SH-SY5Y (cell line): ENCODE measurements around the gene NXPH1.

Experiments
- GATA2 ChIP-seq: IDR thresholded peaks from 2 replicates; pipeline ENCODE4 v1.6.1; 2011; ENCODE audit warnings: mild to moderate bottlenecking, low read depth, low read length
- GATA3 ChIP-seq: IDR thresholded peaks from 2 replicates; pipeline ENCODE4 v1.6.1; 2011; ENCODE audit warnings: low read depth, mild to moderate bottlenecking, low read length, moderate library complexity

NXPH1 gene

GRCh38 chr7:8581842-8582241 lies 148.4 kb downstream of the NXPH1 start:
- TF ChIP-seq GATA3 (no peak), GATA2 (no peak)

GRCh38 chr7:8582728-8583127 lies 149.3 kb downstream of the NXPH1 start:
- TF ChIP-seq GATA3, result no peak
- TF ChIP-seq GATA2, result no peak

- TF ChIP-seq GATA3 (no peak), GATA2 (no peak)
Measured at GRCh38 chr7:8585591-8585990, 152.2 kb downstream of the NXPH1 start.

GRCh38 chr7:8590225-8590624 lies 156.8 kb downstream of the NXPH1 start:
- TF ChIP-seq GATA3 (no peak), GATA2 (no peak)

- TF ChIP-seq GATA3 (no peak), GATA2 (no peak)
Measured at GRCh38 chr7:8590791-8591190, 157.4 kb downstream of the NXPH1 start.

GRCh38 chr7:8591289-8591688 lies 157.9 kb downstream of the NXPH1 start:
- TF ChIP-seq GATA2, result no peak
- TF ChIP-seq GATA3, result no peak

- TF ChIP-seq GATA3 (no peak), GATA2 (no peak)
Measured at GRCh38 chr7:8592167-8592566, 158.8 kb downstream of the NXPH1 start.

- TF ChIP-seq GATA3, result no peak
- TF ChIP-seq GATA2, result no peak
Measured at GRCh38 chr7:8594115-8594514, 160.7 kb downstream of the NXPH1 start.

GRCh38 chr7:8597565-8597964 lies 164.2 kb downstream of the NXPH1 start:
- TF ChIP-seq GATA2, result no peak
- no peak for TF ChIP-seq GATA3

GRCh38 chr7:8601121-8601520 lies 167.7 kb downstream of the NXPH1 start:
- TF ChIP-seq GATA3 (no peak), GATA2 (no peak)

GRCh38 chr7:8605221-8605620 lies 171.8 kb downstream of the NXPH1 start:
- TF ChIP-seq GATA2 (no peak), GATA3 (no peak)

- TF ChIP-seq GATA2 (no peak), GATA3 (no peak)
Measured at GRCh38 chr7:8612584-8612983, 179.2 kb downstream of the NXPH1 start.

GRCh38 chr7:8613191-8613590 lies 179.8 kb downstream of the NXPH1 start:
- TF ChIP-seq GATA2, result no peak
- TF ChIP-seq GATA3, result no peak

GRCh38 chr7:8615019-8615418 lies 181.6 kb downstream of the NXPH1 start:
- TF ChIP-seq GATA2 (no peak), GATA3 (no peak)

- no peak for TF ChIP-seq GATA2
- TF ChIP-seq GATA3, result no peak
Measured at GRCh38 chr7:8618441-8619070, 185.1 kb downstream of the NXPH1 start.

GRCh38 chr7:8620169-8620568 lies 186.8 kb downstream of the NXPH1 start:
- no peak for TF ChIP-seq GATA2
- no peak for TF ChIP-seq GATA3
